Loucy (cell line): ENCODE data around the gene WFIKKN2.

Experiments
- H2AFZ ChIP-seq: fragments of 200-600 bp; sonication (generic); 2 replicates; pipeline ENCODE4 v1.6.0; 2016; ENCODE audit warnings: antibody characterized with exemption, mild to moderate bottlenecking, low read length, moderate library complexity
- H3F3A ChIP-seq: fragments of 200-600 bp; 2 replicates; pipeline ENCODE4 v1.6.0; 2016; ENCODE audit warnings: antibody characterized with exemption, low read depth, mild to moderate bottlenecking
- H3K27me3 ChIP-seq: fragments of 200-600 bp; sonication (generic); 2 replicates; pipeline ENCODE4 v1.6.1; 2014; ENCODE audit warnings: low read length, mild to moderate bottlenecking; ENCODE audit not compliant: insufficient read depth, poor library complexity, severe bottlenecking
- H3K36me3 ChIP-seq: fragments of 200-600 bp; sonication (generic); 2 replicates; pipeline ENCODE4 v1.6.1; 2016; ENCODE audit warnings: low read length; ENCODE audit not compliant: insufficient read depth
- H3K4me1 ChIP-seq: fragments of 200-600 bp; sonication (generic); 2 replicates; pipeline ENCODE4 v1.5.1; 2014; ENCODE audit warnings: low read length, mild to moderate bottlenecking; ENCODE audit not compliant: insufficient read depth, poor library complexity, severe bottlenecking
- H3K4me2 ChIP-seq: fragments of 200-600 bp; sonication (generic); 2 replicates; pipeline ENCODE4 v1.6.0; 2014; ENCODE audit warnings: antibody characterized with exemption, low read length, low read depth, mild to moderate bottlenecking; ENCODE audit not compliant: poor library complexity, severe bottlenecking
- H3K4me3 ChIP-seq: fragments of 200-600 bp; sonication (generic); 2 replicates; pipeline ENCODE4 v1.5.1; 2014; ENCODE audit warnings: low read length, mild to moderate bottlenecking, mixed read lengths; ENCODE audit not compliant: poor library complexity, severe bottlenecking
- H3K79me2 ChIP-seq: fragments of 200-600 bp; sonication (generic); 2 replicates; pipeline ENCODE4 v1.6.1; 2014; ENCODE audit warnings: low read length; ENCODE audit not compliant: insufficient read depth
- H3K9ac ChIP-seq: fragments of 200-600 bp; sonication (generic); 2 replicates; pipeline ENCODE4 v1.6.0; 2014; ENCODE audit warnings: mild to moderate bottlenecking, low read depth, low read length, moderate library complexity; ENCODE audit not compliant: poor library complexity, severe bottlenecking
- H3K9me2 ChIP-seq: fragments of 200-600 bp; sonication (generic); replicated peaks from 2 replicates; pipeline ENCODE4 v1.6.1; 2016; ENCODE audit warnings: low read depth, low read length, mixed read lengths
- H3K9me3 ChIP-seq: fragments of 200-600 bp; sonication (generic); 2 replicates; pipeline ENCODE4 v1.6.1; 2014; ENCODE audit warnings: mild to moderate bottlenecking, antibody characterized with exemption, low read length, low read depth; ENCODE audit not compliant: insufficient read depth
- H4K20me1 ChIP-seq: fragments of 200-600 bp; sonication (generic); 2 replicates; pipeline ENCODE4 v1.6.0; 2014; ENCODE audit warnings: antibody characterized with exemption, low read length, mild to moderate bottlenecking; ENCODE audit not compliant: insufficient read depth, poor library complexity, severe bottlenecking
- EZH2phosphoT487 ChIP-seq: fragments of 200-600 bp; IDR thresholded peaks from 2 replicates; pipeline ENCODE4 v1.6.1; 2018; ENCODE audit warnings: antibody characterized with exemption, mild to moderate bottlenecking, moderate library complexity, borderline replicate concordance
- TF ChIP-seq, protein P1 (sequence below): fragments of 200-600 bp; sonication (generic); conservative IDR thresholded peaks from 2 replicates; pipeline ENCODE4 v1.5.1; 2014; ENCODE audit warnings: mild to moderate bottlenecking, antibody characterized with exemption, low read length

WFIKKN2 gene

DNA sequence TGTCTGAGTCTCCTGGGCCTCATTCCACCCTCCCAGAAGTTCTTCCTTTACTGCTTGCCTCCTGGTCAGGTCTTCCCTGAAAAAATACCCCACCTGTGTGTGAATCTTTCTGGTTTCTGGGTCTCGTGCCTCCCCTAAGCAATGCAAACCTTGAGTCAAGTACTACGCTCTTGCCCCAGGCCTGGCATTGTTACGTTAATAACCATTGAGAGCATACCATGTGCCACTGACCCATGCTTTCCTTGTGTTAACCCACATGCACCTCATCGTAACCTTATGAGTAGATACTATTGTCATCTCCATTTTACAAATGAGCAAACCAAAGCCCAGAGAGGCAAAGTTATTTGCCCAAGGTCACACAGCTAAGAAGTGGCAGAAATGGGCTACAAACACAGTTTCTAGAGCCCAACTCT is 56.2 kb downstream of the WFIKKN2 start:
- H3K36me3 ChIP-seq = no peaks in the 10 kb centered on the region
- H3K4me3 ChIP-seq = no peak overlapping the region
- no peaks in the 10 kb centered on the region for H3F3A ChIP-seq
- H4K20me1 ChIP-seq = no peaks in the 10 kb centered on the region
- H3K27me3 ChIP-seq = no peaks in the 10 kb centered on the region
- no peak overlapping the region for H2AFZ ChIP-seq
- no peak overlapping the region for H3K9ac ChIP-seq
- H3K79me2 ChIP-seq = no peaks in the 10 kb centered on the region
- H3K4me2 ChIP-seq = no peak overlapping the region
- TF ChIP-seq EZH2phosphoT487 = no peak
- TF ChIP-seq, protein P1, sequence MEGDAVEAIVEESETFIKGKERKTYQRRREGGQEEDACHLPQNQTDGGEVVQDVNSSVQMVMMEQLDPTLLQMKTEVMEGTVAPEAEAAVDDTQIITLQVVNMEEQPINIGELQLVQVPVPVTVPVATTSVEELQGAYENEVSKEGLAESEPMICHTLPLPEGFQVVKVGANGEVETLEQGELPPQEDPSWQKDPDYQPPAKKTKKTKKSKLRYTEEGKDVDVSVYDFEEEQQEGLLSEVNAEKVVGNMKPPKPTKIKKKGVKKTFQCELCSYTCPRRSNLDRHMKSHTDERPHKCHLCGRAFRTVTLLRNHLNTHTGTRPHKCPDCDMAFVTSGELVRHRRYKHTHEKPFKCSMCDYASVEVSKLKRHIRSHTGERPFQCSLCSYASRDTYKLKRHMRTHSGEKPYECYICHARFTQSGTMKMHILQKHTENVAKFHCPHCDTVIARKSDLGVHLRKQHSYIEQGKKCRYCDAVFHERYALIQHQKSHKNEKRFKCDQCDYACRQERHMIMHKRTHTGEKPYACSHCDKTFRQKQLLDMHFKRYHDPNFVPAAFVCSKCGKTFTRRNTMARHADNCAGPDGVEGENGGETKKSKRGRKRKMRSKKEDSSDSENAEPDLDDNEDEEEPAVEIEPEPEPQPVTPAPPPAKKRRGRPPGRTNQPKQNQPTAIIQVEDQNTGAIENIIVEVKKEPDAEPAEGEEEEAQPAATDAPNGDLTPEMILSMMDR = no peak
- H3K9me2 ChIP-seq = no peaks in the 10 kb centered on the region
- H3K9me3 ChIP-seq = no peaks in the 10 kb centered on the region
- no peaks in the 10 kb centered on the region for H3K4me1 ChIP-seq
